ENCODE data around the gene CSHL1. TPM values are rescaled to one million over a fixed set of nuclear protein-coding genes. Genes with fewer than 3 reads are reported as not detected.
"Not testable (repeated sequence)": the region's sequence is repeated elsewhere in the genome, so short reads cannot be mapped to it uniquely, and the experiment has no call there.

Gene CSHL1
- total RNA-seq, 6 experiments from 2014 or later: not detected

- H3K27me3 ChIP-seq; H3K4me1 ChIP-seq; H3K27ac ChIP-seq; intact Hi-C loops (cut with DNase I); H3K36me3 ChIP-seq; H3K4me3 ChIP-seq; H3K9me3 ChIP-seq: not testable (repeated sequence)
- ATAC-seq: peak in 3 of 4 donors; percentile 48 to 68 (median 52)
- peak in 2 of 3 donors; percentile 43 to 48 for DNase-seq
- peak in 2 of 4 donors; percentile 9 to 24 for TF ChIP-seq CTCF (IDR thresholded peaks at IDR 0.05)
- WGBS (ENCODE audit: insufficient coverage, low coverage, low lambda C conversion rate, missing lambda C conversion rate): 51% methylated on average over 9 of the region's 11 CpGs
Observed at GRCh38 chr17:63881337-63881736, 29.7 kb downstream of the CSHL1 start.

- TF ChIP-seq POLR2A (IDR thresholded peaks at IDR 0.05) (no peak), CTCF (IDR thresholded peaks at IDR 0.05) (no peak)
- ATAC-seq: no peak
- peak in 1 of 3 donors; percentile 36 for DNase-seq
- H3K27ac ChIP-seq: no peak overlapping the region
- no peaks in the 10 kb centered on the region for H3K36me3 ChIP-seq
- H3K4me1 ChIP-seq: no peaks in the 10 kb centered on the region
- no peak overlapping the region for H3K4me3 ChIP-seq
- intact Hi-C loops (cut with DNase I): no loop called here
- no peaks in the 10 kb centered on the region for H3K9me3 ChIP-seq
- no peaks in the 10 kb centered on the region for H3K27me3 ChIP-seq
- no CpG with 5 or more reads among the region's 12 CpGs for WGBS (ENCODE audit: insufficient coverage, low coverage, low lambda C conversion rate, missing lambda C conversion rate)
Observed at GRCh38 chr17:63880706-63881105, 30.4 kb downstream of the CSHL1 start.

GRCh38 chr17:63878413-63878812, 32.6 kb downstream of the CSHL1 start:
- H3K9me3 ChIP-seq; H3K4me3 ChIP-seq; ATAC-seq; H3K27ac ChIP-seq; H3K36me3 ChIP-seq; H3K4me1 ChIP-seq; intact Hi-C loops (cut with DNase I); H3K27me3 ChIP-seq: not testable (repeated sequence)
- 47% methylated on average over 2 of the region's 9 CpGs for WGBS (ENCODE audit: insufficient coverage, low coverage, low lambda C conversion rate, missing lambda C conversion rate)
- DNase-seq: peak in 1 of 3 donors; percentile 16

GRCh38 chr17:63874693-63875092, 36.4 kb downstream of the CSHL1 start:
- 54% methylated on average over 3 of the region's 6 CpGs for WGBS (ENCODE audit: insufficient coverage, low coverage, low lambda C conversion rate, missing lambda C conversion rate)
- ATAC-seq; DNase-seq; intact Hi-C loops (cut with DNase I); H3K4me3 ChIP-seq; H3K9me3 ChIP-seq; H3K27ac ChIP-seq; H3K4me1 ChIP-seq; H3K27me3 ChIP-seq; H3K36me3 ChIP-seq: not testable (repeated sequence)

GRCh38 chr17:63874061-63874626, 36.9 kb downstream of the CSHL1 start:
- intact Hi-C loops (cut with DNase I); H3K27me3 ChIP-seq; H3K27ac ChIP-seq; ATAC-seq; H3K4me1 ChIP-seq; H3K36me3 ChIP-seq; H3K4me3 ChIP-seq; H3K9me3 ChIP-seq: not testable (repeated sequence)
- peak in 1 of 3 donors; percentile 14 for DNase-seq
- WGBS (ENCODE audit: insufficient coverage, low coverage, low lambda C conversion rate, missing lambda C conversion rate): 83% methylated on average over 2 of the region's 8 CpGs

GRCh38 chr17:63873577-63873976, 37.5 kb downstream of the CSHL1 start, which contains the start of gene CSH2:
TSS of gene CSH2 (minus strand) at chr17:63873677. CDS start at chr17:63873614, 63 bp downstream.
- H3K27me3 ChIP-seq; H3K27ac ChIP-seq; intact Hi-C loops (cut with DNase I); H3K4me3 ChIP-seq; H3K36me3 ChIP-seq; H3K4me1 ChIP-seq; ATAC-seq; H3K9me3 ChIP-seq: not testable (repeated sequence)
- WGBS (ENCODE audit: insufficient coverage, low coverage, low lambda C conversion rate, missing lambda C conversion rate): 40% methylated on average over 2 of the region's 7 CpGs
- peak in 1 of 3 donors; percentile 23 for DNase-seq

- H3K4me1 ChIP-seq; H3K9me3 ChIP-seq; H3K27me3 ChIP-seq; H3K27ac ChIP-seq; H3K4me3 ChIP-seq; intact Hi-C loops (cut with DNase I); H3K36me3 ChIP-seq; ATAC-seq: not testable (repeated sequence)
- DNase-seq: peak in 1 of 3 donors; percentile 29
- WGBS (ENCODE audit: insufficient coverage, low coverage, low lambda C conversion rate, missing lambda C conversion rate): 86% methylated on average over 6 of the region's 15 CpGs
Observed at GRCh38 chr17:63871646-63872365, 39.3 kb downstream of the CSHL1 start.

- WGBS (ENCODE audit: insufficient coverage, low coverage, low lambda C conversion rate, missing lambda C conversion rate): 49% methylated on average over 4 of the region's 4 CpGs
- H3K4me1 ChIP-seq; H3K27ac ChIP-seq; H3K4me3 ChIP-seq; intact Hi-C loops (cut with DNase I); DNase-seq; H3K9me3 ChIP-seq; ATAC-seq; H3K36me3 ChIP-seq; H3K27me3 ChIP-seq: not testable (repeated sequence)
Observed at GRCh38 chr17:63870292-63870665, 40.8 kb downstream of the CSHL1 start.

GRCh38 chr17:63869491-63870291, 41.4 kb downstream of the CSHL1 start:
- 57% methylated on average over 9 of the region's 9 CpGs for WGBS (ENCODE audit: insufficient coverage, low coverage, low lambda C conversion rate, missing lambda C conversion rate)
- H3K36me3 ChIP-seq; H3K27me3 ChIP-seq; ATAC-seq; H3K27ac ChIP-seq; H3K4me1 ChIP-seq; H3K4me3 ChIP-seq; H3K9me3 ChIP-seq; intact Hi-C loops (cut with DNase I): not testable (repeated sequence)
- peak in 1 of 3 donors; percentile 17 for DNase-seq
